WTC11 (cell line): ENCODE results near the gene USB1. TPM values are rescaled to one million over a fixed set of nuclear protein-coding genes. Genes with fewer than 3 reads are reported as not detected.

Experiments
- ATAC-seq: fragments of 200-7000 bp; cut with Tn5 transposase; 2 replicates; pipeline ENCODE4 v1.10.0; 2021; ENCODE audit warnings: mild to moderate bottlenecking, moderate library complexity
- CTCF ChIA-PET: fragments of 300-600 bp; sonication (Branson Sonifier 250); formaldehyde crosslinking; loops from one replicate; lab custom pipeline; 2021; ENCODE audit warnings: antibody characterized with exemption; lab: Charles Lee
- POLR2A ChIA-PET: fragments of 350-600 bp; sonication (Branson Sonifier 250); formaldehyde crosslinking; loops from one replicate; lab custom pipeline; 2021; ENCODE audit warnings: antibody characterized with exemption; lab: Charles Lee
- DNase-seq: peaks from one replicate; pipeline ENCODE4 v3.0.0; 2021; ENCODE audit warnings: low spot score
- H3K27ac Mint-ChIP-seq: 2 replicates; pipeline ENCODE4 v1.8.0; 2021; ENCODE audit warnings: mixed read lengths
- H3K27me3 Mint-ChIP-seq: 2 replicates; pipeline ENCODE4 v1.8.0; 2021; ENCODE audit warnings: low read depth, mild to moderate bottlenecking, moderate library complexity, mixed read lengths
- H3K36me3 Mint-ChIP-seq: 2 replicates; pipeline ENCODE4 v1.8.0; 2021; ENCODE audit warnings: mixed read lengths
- H3K4me1 Mint-ChIP-seq: 2 replicates; pipeline ENCODE4 v1.8.0; 2022; ENCODE audit warnings: mixed read lengths
- H3K4me3 Mint-ChIP-seq: 2 replicates; pipeline ENCODE4 v1.8.0; 2021; ENCODE audit warnings: mild to moderate bottlenecking, moderate library complexity, mixed read lengths
- H3K9me3 Mint-ChIP-seq: 2 replicates; pipeline ENCODE4 v1.8.0; 2021; ENCODE audit warnings: mixed read lengths
- ATF1 ChIP-seq: sonication (generic); formaldehyde crosslinking; IDR thresholded peaks from 2 replicates; pipeline ENCODE4 v1.8.1; 2023; ENCODE audit warnings: mild to moderate bottlenecking, moderate library complexity, missing genetic modification reagents
- ESRRA ChIP-seq: sonication (generic); formaldehyde crosslinking; IDR thresholded peaks from 2 replicates; pipeline ENCODE4 v1.8.1; 2022; ENCODE audit warnings: mild to moderate bottlenecking, missing genetic modification reagents, borderline replicate concordance
- FOXJ3 ChIP-seq: sonication (generic); formaldehyde crosslinking; IDR thresholded peaks from 2 replicates; pipeline ENCODE4 v1.9.0; 2021; ENCODE audit warnings: missing genetic modification reagents, mild to moderate bottlenecking, borderline replicate concordance
- FOXP1 ChIP-seq: sonication (generic); formaldehyde crosslinking; IDR thresholded peaks from 2 replicates; pipeline ENCODE4 v1.8.0; 2022; ENCODE audit warnings: missing genetic modification reagents, mild to moderate bottlenecking, moderate library complexity, borderline replicate concordance
- GABPB1 ChIP-seq: sonication (generic); formaldehyde crosslinking; IDR thresholded peaks from 2 replicates; pipeline ENCODE4 v1.8.1; 2023; ENCODE audit warnings: mild to moderate bottlenecking, missing genetic modification reagents
- GRHL2 ChIP-seq: fragments of 250-450 bp; sonication (Bioruptor Pico); IDR thresholded peaks from 2 replicates; pipeline ENCODE4 v1.8.0; 2022; ENCODE audit warnings: mild to moderate bottlenecking, moderate library complexity; ENCODE audit not compliant: insufficient replicate concordance, severe bottlenecking
- NFATC4 ChIP-seq: fragments of 250-450 bp; sonication (Bioruptor Pico); IDR thresholded peaks from 2 replicates; pipeline ENCODE4 v1.9.0; 2021; ENCODE audit warnings: mild to moderate bottlenecking
- NR2C2 ChIP-seq: sonication (generic); formaldehyde crosslinking; IDR thresholded peaks from 2 replicates; pipeline ENCODE4 v1.8.0; 2022; ENCODE audit warnings: mild to moderate bottlenecking, missing genetic modification reagents
- OVOL2 ChIP-seq: fragments of 250-450 bp; sonication (Bioruptor Pico); IDR thresholded peaks from 2 replicates; pipeline ENCODE4 v1.9.0; 2021; ENCODE audit warnings: mild to moderate bottlenecking, borderline replicate concordance
- RELA ChIP-seq: sonication (generic); formaldehyde crosslinking; IDR thresholded peaks from 2 replicates; pipeline ENCODE4 v1.8.1; 2022; ENCODE audit warnings: missing genetic modification reagents, mild to moderate bottlenecking, borderline replicate concordance
- SMAD3 ChIP-seq: sonication (generic); formaldehyde crosslinking; IDR thresholded peaks from 2 replicates; pipeline ENCODE4 v1.8.0; 2022; ENCODE audit warnings: missing genetic modification reagents, mild to moderate bottlenecking, borderline replicate concordance
- SMAD4 ChIP-seq: sonication (generic); formaldehyde crosslinking; IDR thresholded peaks from 2 replicates; pipeline ENCODE4 v1.8.0; 2022; ENCODE audit warnings: mild to moderate bottlenecking, missing genetic modification reagents
- SP1 ChIP-seq: sonication (generic); formaldehyde crosslinking; conservative IDR thresholded peaks from 2 replicates; pipeline ENCODE4 v1.8.1; 2022; ENCODE audit warnings: missing genetic modification reagents
- ZNF138 ChIP-seq: sonication (generic); formaldehyde crosslinking; conservative IDR thresholded peaks from 2 replicates; pipeline ENCODE4 v1.8.1; 2022; ENCODE audit warnings: mild to moderate bottlenecking, moderate library complexity, missing genetic modification reagents
- total RNA-seq: library from RNA; stranded (reverse); gene quantifications from 3 replicates; pipeline ENCODE4 v1.2.3, GENCODE V29; 2021
- TF ChIP-seq, protein P1 (sequence below): fragments of 250-450 bp; sonication (Bioruptor Pico); IDR thresholded peaks from 2 replicates; pipeline ENCODE4 v1.8.0; 2021; ENCODE audit warnings: mild to moderate bottlenecking
- TF ChIP-seq, protein P2 (sequence below): sonication (generic); formaldehyde crosslinking; IDR thresholded peaks from 2 replicates; pipeline ENCODE4 v1.8.0; 2022; ENCODE audit warnings: mild to moderate bottlenecking, missing genetic modification reagents
- TF ChIP-seq, protein P3 (sequence below): sonication (generic); formaldehyde crosslinking; IDR thresholded peaks from 2 replicates; pipeline ENCODE4 v1.8.1; 2023; ENCODE audit warnings: mild to moderate bottlenecking, moderate library complexity, missing genetic modification reagents
- TF ChIP-seq, protein P4 (sequence below): fragments of 250-450 bp; sonication (Bioruptor Pico); IDR thresholded peaks from 2 replicates; pipeline ENCODE4 v1.9.0; 2021; ENCODE audit warnings: mild to moderate bottlenecking
- TF ChIP-seq, protein P5 (sequence below): sonication (generic); formaldehyde crosslinking; IDR thresholded peaks from 2 replicates; pipeline ENCODE4 v1.8.1; 2023; ENCODE audit warnings: mild to moderate bottlenecking, missing genetic modification reagents, moderate library complexity
- TF ChIP-seq, protein P6 (sequence below): sonication (generic); formaldehyde crosslinking; IDR thresholded peaks from 2 replicates; pipeline ENCODE4 v1.8.0; 2022; ENCODE audit warnings: mild to moderate bottlenecking, missing genetic modification reagents

The USB1 gene
- total RNA-seq, 1 experiment from 2014 or later = 67.1 TPM

DNA sequence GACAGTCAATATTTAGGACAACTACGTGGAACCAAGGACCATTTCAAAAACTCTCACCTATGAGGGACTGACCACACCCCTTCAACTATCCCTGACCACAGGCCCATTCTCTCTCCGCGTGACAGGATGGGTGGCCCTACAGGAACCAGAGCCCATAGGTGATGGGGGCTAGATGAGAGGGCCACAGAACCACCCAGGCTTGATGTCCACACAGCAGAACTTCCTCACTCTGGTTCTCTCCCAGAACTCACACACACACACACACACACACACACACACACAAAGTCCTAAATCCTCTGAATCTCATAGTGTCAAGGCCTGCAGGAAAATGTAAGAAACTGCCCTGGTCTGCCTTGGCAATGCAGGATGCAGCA is 2.2 kb upstream of the USB1 start (continued):
- no peak for TF ChIP-seq FOXP1 (CRISPR knock-in tag)
- TF ChIP-seq FOXJ3 (CRISPR knock-in tag) = no peak
- TF ChIP-seq, protein P1, sequence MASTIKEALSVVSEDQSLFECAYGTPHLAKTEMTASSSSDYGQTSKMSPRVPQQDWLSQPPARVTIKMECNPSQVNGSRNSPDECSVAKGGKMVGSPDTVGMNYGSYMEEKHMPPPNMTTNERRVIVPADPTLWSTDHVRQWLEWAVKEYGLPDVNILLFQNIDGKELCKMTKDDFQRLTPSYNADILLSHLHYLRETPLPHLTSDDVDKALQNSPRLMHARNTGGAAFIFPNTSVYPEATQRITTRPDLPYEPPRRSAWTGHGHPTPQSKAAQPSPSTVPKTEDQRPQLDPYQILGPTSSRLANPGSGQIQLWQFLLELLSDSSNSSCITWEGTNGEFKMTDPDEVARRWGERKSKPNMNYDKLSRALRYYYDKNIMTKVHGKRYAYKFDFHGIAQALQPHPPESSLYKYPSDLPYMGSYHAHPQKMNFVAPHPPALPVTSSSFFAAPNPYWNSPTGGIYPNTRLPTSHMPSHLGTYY (CRISPR knock-in tag) = no peak
- TF ChIP-seq, protein P2, sequence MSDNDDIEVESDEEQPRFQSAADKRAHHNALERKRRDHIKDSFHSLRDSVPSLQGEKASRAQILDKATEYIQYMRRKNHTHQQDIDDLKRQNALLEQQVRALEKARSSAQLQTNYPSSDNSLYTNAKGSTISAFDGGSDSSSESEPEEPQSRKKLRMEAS (CRISPR knock-in tag) = no peak
- TF ChIP-seq GRHL2 (CRISPR knock-in tag) = no peak
- no peak for TF ChIP-seq RELA (CRISPR knock-in tag)
- no peak for TF ChIP-seq SMAD3 (CRISPR knock-in tag)
- TF ChIP-seq, all 79 proteins: peak for 0

DNA sequence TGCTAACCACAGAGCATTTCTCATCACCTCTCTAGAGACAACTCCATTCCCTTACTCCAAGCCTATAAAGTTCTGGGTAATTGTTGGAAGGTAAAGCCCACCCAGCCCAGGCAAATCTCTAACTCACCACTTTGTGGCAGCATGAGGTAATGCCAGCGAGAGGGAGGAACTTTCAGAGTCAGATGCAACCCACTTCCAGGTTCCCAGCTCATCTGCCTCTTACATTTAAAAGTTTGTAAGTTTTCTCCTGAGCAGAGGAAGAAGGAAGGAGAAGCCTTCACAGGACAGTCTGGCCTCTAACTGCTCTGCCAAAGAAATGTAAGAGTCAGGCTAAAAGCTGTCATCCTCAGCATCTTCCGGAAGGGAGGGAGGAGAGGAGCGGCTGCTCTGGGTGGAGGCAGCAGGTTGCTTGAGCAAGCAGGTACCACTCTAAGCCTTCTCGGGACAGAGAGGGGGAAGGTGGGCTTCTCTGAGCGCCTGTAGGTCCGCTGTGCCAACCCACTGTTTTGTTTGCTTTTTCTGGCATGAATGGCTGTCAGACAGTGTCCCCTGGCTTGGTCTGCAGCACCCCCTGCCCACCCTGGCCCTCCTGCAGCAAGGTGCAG is 1.7 kb upstream of the USB1 start:
- no peak for TF ChIP-seq FOXJ3 (CRISPR knock-in tag)
- TF ChIP-seq, protein P3, sequence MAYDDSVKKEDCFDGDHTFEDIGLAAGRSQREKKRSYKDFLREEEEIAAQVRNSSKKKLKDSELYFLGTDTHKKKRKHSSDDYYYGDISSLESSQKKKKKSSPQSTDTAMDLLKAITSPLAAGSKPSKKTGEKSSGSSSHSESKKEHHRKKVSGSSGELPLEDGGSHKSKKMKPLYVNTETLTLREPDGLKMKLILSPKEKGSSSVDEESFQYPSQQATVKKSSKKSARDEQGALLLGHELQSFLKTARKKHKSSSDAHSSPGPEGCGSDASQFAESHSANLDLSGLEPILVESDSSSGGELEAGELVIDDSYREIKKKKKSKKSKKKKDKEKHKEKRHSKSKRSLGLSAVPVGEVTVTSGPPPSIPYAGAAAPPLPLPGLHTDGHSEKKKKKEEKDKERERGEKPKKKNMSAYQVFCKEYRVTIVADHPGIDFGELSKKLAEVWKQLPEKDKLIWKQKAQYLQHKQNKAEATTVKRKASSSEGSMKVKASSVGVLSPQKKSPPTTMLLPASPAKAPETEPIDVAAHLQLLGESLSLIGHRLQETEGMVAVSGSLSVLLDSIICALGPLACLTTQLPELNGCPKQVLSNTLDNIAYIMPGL = no peak
- TF ChIP-seq OVOL2 (CRISPR knock-in tag) = no peak
- TF ChIP-seq ZNF138 = no peak
- TF ChIP-seq, protein P4, sequence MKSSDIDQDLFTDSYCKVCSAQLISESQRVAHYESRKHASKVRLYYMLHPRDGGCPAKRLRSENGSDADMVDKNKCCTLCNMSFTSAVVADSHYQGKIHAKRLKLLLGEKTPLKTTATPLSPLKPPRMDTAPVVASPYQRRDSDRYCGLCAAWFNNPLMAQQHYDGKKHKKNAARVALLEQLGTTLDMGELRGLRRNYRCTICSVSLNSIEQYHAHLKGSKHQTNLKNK (CRISPR knock-in tag) = no peak
- TF ChIP-seq FOXP1 (CRISPR knock-in tag) = no peak
- no peak for TF ChIP-seq NFATC4 (CRISPR knock-in tag)
- TF ChIP-seq, protein P5, sequence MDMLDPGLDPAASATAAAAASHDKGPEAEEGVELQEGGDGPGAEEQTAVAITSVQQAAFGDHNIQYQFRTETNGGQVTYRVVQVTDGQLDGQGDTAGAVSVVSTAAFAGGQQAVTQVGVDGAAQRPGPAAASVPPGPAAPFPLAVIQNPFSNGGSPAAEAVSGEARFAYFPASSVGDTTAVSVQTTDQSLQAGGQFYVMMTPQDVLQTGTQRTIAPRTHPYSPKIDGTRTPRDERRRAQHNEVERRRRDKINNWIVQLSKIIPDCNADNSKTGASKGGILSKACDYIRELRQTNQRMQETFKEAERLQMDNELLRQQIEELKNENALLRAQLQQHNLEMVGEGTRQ = no peak
- no peak for TF ChIP-seq ATF1 (CRISPR knock-in tag)
- Mint-ChIP-seq H3K36me3 (peaks cover 12% of the 10 kb centered on the region), H3K27me3 (no peaks in the 10 kb centered on the region), H3K9me3 (no peaks in the 10 kb centered on the region), H3K4me3 (peak overlapping the region; percentile 64), H3K27ac (no peak overlapping the region), H3K4me1 (peaks cover 23% of the 10 kb centered on the region)
- CTCF ChIA-PET = interaction anchor here (0.5 to 6.1 kb wide), 22 partner anchors 10 to 537 kb away, joined by 3 to 56 read pairs (median 4); partner anchors contain the start of genes MMP15 and POLR2C
- POLR2A ChIA-PET = interaction anchor here (0.9 kb wide), 1 partner anchor 33 kb away, joined by 3 read pairs; no protein-coding TSS in a partner anchor
- no peak for ATAC-seq
- DNase-seq = no peak

DNA sequence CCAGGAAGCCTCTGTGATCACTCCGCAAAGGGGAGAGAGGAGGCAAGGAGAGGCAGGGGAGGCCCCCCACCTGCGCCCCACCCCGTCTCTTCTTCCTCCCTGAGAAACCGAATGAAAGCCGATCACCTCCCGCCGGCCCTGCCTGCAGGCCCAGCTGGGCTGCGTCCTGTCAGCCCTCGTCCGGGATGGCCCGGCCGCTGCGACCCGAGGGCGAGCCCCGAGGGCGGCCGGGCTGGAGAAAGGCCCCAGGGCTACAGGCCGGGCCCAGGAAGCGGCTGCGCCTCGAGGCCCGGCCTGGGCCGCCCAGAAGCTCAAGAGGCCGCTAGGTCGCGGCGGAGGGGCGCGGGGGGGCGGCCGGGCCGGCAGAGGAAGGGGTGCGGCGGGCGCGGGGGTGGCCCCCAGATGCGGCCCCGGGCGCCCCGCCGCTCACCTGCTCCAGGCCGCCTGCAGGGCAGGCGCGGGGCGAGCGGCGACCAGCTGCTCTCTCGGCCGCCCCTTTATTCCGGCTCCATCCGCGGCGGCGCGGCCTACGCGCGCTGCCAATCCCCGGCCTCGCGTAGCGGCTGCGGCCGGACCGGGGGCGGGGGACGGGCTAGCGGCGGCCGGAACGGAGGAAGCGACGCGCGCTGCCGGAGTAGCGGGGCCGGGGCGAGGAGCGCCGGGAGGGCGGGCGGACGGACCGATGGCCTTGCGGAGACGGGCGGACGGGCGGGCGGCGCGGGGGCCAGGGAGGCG is 1.1 kb upstream of the USB1 start, which contains the start of gene ZNF319:
Gene ZNF319 (minus strand): TSS at position 702 of the 735 bp plus-strand sequence. CDS start 2,407 bp downstream, outside the sequence.
- Mint-ChIP-seq H3K27ac (peak within 1 kb of the TSS; percentile 70), H3K27me3 (no peaks in the 10 kb centered on the region), H3K36me3 (peaks cover 18% of the 10 kb centered on the region), H3K9me3 (no peaks in the 10 kb centered on the region), H3K4me3 (peak within 1 kb of the TSS; percentile 83), H3K4me1 (peaks cover 23% of the 10 kb centered on the region)
- ATAC-seq = peak; percentile 0; the same call in 1 of the 2 replicates
- CTCF ChIA-PET = interaction anchor here (0.6 to 6.1 kb wide), 23 partner anchors 10 to 424 kb away, joined by 3 to 56 read pairs (median 4); partner anchors contain the start of gene MMP15
- DNase-seq = peak; percentile 20
- POLR2A ChIA-PET = interaction anchor here (0.9 to 1.0 kb wide), 2 partner anchors 25 to 32 kb away, joined by 3 to 4 read pairs; no protein-coding TSS in a partner anchor
- TF ChIP-seq, protein P3 = peak; percentile 46; the same call in 1 of the 2 replicates
- TF ChIP-seq NR2C2 (CRISPR knock-in tag) (no peak), GABPB1 (0 out of 2 replicates have a peak, but pooled peaks have one; percentile 47), SMAD4 (CRISPR knock-in tag) (no peak), SP1 (CRISPR knock-in tag) (no peak; the same call in 1 of the 2 replicates), ESRRA (CRISPR knock-in tag) (0 out of 2 replicates have a peak, but pooled peaks have one; percentile 22)
- TF ChIP-seq, protein P6, sequence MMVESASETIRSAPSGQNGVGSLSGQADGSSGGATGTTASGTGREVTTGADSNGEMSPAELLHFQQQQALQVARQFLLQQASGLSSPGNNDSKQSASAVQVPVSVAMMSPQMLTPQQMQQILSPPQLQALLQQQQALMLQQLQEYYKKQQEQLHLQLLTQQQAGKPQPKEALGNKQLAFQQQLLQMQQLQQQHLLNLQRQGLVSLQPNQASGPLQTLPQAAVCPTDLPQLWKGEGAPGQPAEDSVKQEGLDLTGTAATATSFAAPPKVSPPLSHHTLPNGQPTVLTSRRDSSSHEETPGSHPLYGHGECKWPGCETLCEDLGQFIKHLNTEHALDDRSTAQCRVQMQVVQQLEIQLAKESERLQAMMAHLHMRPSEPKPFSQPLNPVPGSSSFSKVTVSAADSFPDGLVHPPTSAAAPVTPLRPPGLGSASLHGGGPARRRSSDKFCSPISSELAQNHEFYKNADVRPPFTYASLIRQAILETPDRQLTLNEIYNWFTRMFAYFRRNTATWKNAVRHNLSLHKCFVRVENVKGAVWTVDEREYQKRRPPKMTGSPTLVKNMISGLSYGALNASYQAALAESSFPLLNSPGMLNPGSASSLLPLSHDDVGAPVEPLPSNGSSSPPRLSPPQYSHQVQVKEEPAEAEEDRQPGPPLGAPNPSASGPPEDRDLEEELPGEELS (CRISPR knock-in tag) = peak; percentile 29; the same call in 1 of the 2 replicates
